ENCODE data around the gene ZFAND3.

The ZFAND3 gene

DNA sequence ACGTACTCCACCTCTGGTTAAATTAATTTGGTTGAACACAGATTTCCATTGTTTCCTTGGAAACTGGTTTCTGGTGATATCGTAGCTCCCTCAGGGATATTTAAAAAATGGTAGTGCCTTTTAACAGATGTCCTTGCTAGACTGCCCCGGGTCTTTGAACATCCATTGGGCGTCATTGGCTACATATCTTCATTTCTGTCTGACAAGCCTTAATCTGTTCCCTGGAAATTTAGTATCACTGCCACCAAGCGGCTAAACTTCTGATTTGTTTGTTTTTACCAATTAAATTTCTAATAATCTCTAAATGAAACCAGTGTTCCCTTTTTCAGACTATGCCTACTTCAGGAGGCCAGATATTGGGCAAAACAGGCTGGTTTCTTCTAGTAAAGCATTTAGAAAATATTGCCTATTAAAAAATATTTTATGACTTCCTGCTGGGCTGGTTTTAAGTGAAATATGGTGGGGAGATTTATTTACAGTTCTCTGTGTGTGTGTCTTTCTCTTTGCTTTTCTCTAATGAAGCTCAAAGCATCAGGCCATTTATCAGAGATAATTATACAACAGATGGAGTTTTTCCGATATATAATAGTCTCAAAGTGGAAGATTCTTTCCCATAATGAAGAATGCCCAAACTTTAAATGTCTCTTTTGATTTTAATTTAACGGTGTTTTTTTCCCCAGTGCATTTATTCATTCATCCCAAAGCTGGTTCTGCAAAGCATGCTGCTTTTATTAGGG is 249.5 kb downstream of the ZFAND3 start:
- H3K4me3 ChIP-seq (ENCODE audit: low read length) = no peak overlapping the region
- TF ChIP-seq, protein P1, sequence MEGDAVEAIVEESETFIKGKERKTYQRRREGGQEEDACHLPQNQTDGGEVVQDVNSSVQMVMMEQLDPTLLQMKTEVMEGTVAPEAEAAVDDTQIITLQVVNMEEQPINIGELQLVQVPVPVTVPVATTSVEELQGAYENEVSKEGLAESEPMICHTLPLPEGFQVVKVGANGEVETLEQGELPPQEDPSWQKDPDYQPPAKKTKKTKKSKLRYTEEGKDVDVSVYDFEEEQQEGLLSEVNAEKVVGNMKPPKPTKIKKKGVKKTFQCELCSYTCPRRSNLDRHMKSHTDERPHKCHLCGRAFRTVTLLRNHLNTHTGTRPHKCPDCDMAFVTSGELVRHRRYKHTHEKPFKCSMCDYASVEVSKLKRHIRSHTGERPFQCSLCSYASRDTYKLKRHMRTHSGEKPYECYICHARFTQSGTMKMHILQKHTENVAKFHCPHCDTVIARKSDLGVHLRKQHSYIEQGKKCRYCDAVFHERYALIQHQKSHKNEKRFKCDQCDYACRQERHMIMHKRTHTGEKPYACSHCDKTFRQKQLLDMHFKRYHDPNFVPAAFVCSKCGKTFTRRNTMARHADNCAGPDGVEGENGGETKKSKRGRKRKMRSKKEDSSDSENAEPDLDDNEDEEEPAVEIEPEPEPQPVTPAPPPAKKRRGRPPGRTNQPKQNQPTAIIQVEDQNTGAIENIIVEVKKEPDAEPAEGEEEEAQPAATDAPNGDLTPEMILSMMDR (conservative IDR thresholded peaks at IDR 0.05; ENCODE audit: low read length) = peak; percentile 28
- peak; percentile 17 for DNase-seq (ENCODE audit: low read depth)

DNA sequence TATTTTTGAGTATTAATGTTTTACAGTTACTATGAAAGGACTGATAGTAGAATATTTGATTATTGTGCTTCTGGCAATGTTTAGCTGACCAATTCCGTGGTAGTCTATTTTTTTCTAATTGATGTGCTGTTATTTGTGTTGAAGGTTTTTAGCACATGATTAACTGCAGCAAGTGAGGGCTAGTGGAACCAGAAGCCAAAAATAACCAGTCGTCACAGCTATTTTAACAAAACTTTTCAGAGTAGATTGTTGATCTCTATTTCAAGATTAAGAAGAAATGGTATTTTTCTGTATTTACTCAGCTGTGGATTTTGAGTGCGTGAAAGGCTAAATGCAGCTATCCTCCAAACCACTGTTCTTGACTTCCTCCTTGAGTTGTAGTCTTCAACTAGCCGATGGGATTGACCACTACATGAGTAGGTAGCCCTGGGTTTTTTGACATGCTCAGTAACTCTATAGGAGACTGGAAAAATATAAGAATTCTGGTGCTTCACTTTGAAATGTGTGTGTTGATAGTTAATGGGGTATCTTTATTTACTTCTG is 258.0 kb downstream of the ZFAND3 start:
- TF ChIP-seq, protein P1 (conservative IDR thresholded peaks at IDR 0.05; ENCODE audit: low read length) = no peak
- no peak for DNase-seq (ENCODE audit: low read depth)
- no peak overlapping the region for H3K4me3 ChIP-seq (ENCODE audit: low read length)

DNA sequence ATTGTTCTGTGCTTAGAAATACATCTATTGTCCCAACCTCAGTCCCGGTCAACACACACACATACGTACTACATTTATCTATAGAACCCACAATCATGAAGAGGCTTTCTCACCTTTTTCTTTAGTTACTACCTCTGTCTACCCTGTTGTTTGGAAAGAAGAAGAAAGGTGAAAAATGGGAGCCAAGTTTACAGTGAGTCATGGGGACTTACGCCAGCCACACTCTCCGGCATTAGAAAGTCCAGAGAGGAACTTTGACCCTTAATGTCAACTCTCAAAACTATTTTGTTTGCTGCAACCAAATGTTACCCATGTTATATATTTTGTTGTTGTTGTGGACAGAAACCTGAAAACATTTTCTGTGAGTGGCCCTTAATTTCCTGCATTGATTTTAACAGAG is 259.1 kb downstream of the ZFAND3 start:
- no peak overlapping the region for H3K4me3 ChIP-seq (ENCODE audit: low read length)
- TF ChIP-seq, protein P1 (conservative IDR thresholded peaks at IDR 0.05; ENCODE audit: low read length) = no peak

DNA sequence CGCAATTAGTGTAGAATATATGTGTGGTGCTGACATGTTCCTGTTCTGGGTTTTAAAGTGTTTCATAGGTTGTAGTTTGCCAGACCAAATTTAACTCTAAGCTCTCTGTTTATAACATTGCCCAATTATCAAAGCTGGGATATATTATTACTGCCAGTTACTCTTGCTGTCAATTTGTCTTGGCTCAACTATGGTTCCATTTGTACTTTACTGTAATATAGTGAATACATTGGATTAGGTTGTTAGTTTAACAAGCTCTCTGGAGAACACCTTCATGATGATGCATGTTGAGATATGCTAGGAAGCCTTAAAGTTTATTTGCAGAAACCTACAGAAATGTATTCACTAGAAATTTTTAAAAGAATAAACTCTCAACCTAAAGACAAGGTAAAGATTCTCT is 259.6 kb downstream of the ZFAND3 start:
- no peak overlapping the region for H3K4me3 ChIP-seq (ENCODE audit: low read length)
- TF ChIP-seq, protein P1 (conservative IDR thresholded peaks at IDR 0.05; ENCODE audit: low read length) = no peak
- DNase-seq (ENCODE audit: low read depth) = no peak

More for the DNA sequence above, 259.1 kb downstream of the ZFAND3 start:
- no peak for DNase-seq (ENCODE audit: low read depth)

DNA sequence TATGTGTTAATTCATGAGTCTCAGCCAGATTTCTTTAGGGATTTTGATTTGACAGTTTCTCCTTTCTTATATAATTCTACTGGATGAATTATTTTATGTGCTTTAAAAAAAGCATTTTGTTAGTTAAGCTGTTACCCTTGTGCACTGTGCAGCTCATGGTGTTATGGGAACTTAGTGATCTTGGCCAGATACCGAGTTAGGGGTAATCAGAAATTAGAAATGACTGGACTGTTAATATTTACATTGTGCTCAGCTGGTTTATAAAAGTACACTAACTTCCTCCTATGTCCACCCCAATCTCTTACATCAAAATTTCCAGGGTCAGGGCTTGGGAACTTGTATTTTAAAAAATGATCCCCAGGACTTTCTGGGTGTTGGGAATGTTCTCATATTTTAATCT is 260.0 kb downstream of the ZFAND3 start:
- TF ChIP-seq, protein P1 (conservative IDR thresholded peaks at IDR 0.05; ENCODE audit: low read length) = no peak
- no peak for DNase-seq (ENCODE audit: low read depth)
- no peak overlapping the region for H3K4me3 ChIP-seq (ENCODE audit: low read length)

DNA sequence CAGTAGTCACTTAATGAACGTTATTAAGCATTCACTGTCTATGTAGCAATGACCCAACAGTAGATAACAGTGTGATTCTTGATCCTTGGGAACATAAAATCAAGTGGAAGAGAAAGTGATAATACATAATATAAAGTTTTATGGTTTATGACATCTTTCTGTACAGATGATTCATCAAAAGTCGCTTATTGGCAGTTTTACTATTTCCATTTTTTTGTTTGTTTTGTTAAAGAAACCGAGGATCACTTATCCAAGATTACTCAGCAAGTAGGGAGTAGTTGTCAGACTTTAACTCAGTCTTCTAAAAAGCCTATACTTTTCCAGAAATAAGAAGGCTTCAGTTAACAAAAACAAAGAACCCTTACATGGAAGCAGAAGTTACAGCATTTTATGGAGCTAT is 260.8 kb downstream of the ZFAND3 start:
- TF ChIP-seq, protein P1 (conservative IDR thresholded peaks at IDR 0.05; ENCODE audit: low read length) = no peak
- DNase-seq (ENCODE audit: low read depth) = no peak
- no peak overlapping the region for H3K4me3 ChIP-seq (ENCODE audit: low read length)

DNA sequence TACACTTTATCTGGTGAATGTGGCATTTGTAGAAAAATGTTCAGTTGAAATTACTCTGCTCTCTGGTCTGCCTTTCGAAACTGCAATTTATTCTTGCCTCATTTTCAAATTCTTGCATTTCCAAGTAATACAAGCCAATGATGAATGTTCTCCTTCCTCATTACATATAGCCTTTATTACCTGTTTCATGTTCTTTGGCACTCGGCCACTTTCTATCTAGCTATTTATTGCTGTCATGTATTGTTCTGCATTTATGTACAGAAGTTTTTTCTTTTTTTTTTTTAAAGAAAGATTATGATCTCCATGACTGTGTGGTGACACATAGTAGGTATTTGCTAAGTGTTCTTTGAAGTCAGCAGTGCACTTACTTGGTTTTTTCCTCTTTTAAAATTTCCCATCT is 261.4 kb downstream of the ZFAND3 start:
- H3K4me3 ChIP-seq (ENCODE audit: low read length) = no peak overlapping the region
- TF ChIP-seq, protein P1 (conservative IDR thresholded peaks at IDR 0.05; ENCODE audit: low read length) = no peak
- peak; percentile 54 for DNase-seq (ENCODE audit: low read depth)
